ENCODE results near the gene ISG15.

Gene ISG15

DNA sequence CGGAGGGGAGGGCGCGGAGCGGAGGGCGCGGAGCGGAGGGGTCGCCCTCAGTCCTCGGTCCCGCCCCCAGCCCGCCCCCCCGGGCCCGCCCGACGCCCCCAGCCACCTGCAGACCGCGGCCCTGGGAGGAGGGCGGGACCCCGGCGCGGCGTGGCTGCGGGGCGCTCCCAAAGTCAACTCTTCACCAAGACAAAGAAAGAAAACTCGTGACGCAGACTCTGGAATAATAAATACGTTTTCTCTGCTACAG, 14.6 kb upstream of the ISG15 start:
- TF ChIP-seq, protein P1, sequence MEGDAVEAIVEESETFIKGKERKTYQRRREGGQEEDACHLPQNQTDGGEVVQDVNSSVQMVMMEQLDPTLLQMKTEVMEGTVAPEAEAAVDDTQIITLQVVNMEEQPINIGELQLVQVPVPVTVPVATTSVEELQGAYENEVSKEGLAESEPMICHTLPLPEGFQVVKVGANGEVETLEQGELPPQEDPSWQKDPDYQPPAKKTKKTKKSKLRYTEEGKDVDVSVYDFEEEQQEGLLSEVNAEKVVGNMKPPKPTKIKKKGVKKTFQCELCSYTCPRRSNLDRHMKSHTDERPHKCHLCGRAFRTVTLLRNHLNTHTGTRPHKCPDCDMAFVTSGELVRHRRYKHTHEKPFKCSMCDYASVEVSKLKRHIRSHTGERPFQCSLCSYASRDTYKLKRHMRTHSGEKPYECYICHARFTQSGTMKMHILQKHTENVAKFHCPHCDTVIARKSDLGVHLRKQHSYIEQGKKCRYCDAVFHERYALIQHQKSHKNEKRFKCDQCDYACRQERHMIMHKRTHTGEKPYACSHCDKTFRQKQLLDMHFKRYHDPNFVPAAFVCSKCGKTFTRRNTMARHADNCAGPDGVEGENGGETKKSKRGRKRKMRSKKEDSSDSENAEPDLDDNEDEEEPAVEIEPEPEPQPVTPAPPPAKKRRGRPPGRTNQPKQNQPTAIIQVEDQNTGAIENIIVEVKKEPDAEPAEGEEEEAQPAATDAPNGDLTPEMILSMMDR (IDR thresholded peaks at IDR 0.05; ENCODE audit: borderline replicate concordance, insufficient read depth, low read depth, low read length): no peak
- no peak overlapping the region for H3K4me3 ChIP-seq (ENCODE audit: low read depth, low read length)

DNA sequence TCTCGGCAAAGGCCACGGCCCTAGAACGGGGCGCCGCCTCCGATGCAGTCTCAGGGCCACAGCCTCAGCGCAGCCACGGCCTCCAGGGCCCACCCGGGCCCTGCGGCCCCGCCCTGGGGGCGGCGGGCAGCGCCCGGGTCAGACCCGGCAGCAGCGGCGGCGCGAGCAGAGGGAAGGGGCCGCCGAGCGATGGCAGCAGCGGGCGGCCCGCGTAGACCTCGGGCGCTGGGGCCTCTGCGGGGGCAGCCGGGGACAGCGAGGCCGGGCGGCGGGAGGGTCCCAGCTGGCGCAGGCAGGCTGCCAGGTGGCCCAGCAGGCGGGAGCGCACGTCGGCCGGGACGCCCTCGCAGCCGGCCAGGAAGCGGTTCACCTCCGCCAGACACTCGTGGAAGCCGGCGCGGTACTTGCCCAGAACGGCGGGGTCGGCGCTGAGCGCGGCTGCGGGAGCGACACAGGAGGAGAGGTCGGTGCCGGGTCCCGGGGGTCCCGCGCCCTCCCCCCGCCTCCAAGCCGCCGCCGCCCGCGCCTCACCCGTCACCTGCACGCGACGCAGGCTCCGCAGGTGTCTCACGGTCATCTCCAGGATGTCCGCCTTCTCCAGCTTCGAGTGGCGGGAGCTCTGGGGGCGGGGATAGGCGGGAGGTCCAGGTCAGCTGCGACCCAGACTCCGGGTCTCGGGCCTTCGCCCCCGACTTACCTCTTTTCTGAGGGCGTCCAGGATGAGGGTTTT, 14.1 kb upstream of the ISG15 start:
- no peak overlapping the region for H3K4me3 ChIP-seq (ENCODE audit: low read depth, low read length)

DNA sequence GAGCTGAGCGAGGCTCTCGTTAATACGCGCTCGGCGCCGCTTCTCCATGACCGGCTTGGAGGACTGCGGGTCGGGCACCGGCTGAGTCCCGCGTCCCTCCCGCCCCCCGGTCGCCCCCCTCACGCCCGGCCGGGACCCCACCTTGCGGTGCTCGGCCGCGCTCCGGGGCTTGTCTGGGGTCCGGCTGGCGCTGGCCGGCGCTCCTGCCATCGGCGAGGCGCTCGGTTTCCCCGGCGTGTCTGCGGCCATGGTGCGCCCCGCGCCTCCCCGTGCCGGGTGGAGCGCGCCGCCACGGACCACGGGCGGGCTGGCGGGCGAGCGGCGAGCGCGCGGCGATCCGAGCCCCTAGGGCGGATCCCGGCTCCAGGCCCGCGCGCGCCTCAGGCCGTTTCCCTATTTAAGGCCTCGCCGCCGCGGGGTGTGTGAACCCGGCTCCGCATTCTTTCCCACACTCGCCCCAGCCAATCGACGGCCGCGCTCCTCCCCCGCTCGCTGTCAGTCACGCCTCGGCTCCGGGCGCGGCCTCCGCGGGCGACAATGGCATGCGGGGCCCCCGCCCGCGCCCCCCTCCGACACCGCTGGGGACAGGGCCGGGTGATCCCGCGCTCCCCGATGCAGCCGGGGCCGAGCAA, 13.5 kb upstream of the ISG15 start, which contains the start of gene HES4:
HES4 (minus strand) TSS at position 373 of the 632 bp plus-strand sequence; CDS start at position 249, 124 bp downstream.
- TF ChIP-seq, protein P1 (IDR thresholded peaks at IDR 0.05; ENCODE audit: borderline replicate concordance, insufficient read depth, low read depth, low read length): no peak

More for the DNA sequence above, 14.1 kb upstream of the ISG15 start:
- TF ChIP-seq, protein P1 (IDR thresholded peaks at IDR 0.05; ENCODE audit: borderline replicate concordance, insufficient read depth, low read depth, low read length): no peak

DNA sequence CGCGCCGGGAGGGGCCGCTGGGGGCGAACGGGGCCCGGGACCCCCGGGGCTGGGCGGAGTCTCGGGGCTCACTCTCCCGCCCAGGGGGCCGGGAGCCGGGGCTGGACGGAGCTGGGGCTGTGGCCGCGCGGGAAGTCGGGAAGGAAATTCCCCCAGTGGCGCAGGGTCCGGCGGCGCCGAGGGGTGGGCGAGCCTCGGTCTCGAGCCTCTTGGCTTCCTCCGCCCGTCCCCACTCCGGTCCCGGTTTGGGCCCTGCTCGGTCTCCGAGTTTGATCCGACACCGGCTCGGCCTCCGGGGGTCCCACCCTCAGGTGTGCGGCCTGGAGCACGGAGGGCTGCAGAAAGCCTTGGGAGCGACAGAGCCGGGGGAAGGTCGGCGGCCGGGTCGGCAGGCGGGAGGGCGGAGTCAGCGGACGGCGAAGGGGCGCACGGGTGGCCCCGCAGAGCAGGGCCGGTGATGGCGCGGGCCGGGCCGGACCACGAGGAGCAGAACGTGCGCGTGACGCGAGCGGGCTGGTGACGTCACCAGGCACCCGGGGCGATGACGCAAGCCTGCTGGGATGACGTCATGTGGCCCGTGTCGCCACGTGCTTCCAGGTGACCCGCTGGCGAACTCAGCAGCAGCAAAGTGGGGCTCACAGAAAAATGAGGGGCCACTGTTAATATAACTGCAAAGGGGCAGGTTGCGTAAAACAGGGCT, 12.8 kb upstream of the ISG15 start:
- peak overlapping the region; percentile 15 for H3K4me3 ChIP-seq (ENCODE audit: low read depth, low read length)
- TF ChIP-seq, protein P1 (IDR thresholded peaks at IDR 0.05; ENCODE audit: borderline replicate concordance, insufficient read depth, low read depth, low read length): no peak

More for the DNA sequence above, 13.5 kb upstream of the ISG15 start, which contains the start of gene HES4:
- peak within 1 kb of the TSS; percentile 15 for H3K4me3 ChIP-seq (ENCODE audit: low read depth, low read length)

DNA sequence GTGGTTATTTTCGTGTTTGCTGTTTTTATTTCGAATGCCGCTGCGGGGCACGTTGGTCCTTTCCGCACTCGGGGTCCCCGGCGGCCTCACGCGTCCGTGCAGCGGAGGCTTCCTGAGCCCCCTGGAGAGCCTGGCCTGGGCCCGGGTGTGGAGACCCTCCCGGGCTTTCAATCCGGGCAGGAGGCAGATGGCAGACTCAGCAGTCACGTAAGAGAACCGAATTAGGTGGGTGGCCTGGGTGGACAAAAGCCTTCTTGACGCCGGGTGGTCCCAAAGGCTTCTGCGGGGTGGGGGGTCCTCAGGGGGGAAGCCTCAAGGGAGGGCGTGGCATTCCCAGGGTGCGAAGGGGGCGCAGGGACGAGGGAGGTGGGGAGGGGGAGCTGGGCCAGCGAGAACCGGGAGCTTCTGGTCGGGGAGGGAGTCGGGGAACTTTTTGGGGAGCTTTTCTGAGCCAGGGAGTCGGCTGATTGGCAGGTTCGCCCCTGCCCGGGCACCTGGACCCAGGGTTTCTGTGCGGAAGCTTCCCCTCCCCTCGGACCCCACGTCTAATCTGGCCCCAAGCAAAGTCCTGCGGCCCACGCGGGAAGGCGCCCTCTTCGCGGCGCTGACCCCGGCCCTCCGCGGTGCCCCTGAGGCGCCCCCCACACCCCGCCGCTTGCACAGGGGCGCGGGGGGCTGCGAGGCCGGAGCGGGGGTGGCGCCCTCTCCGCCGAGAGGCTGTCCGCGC, 12.1 kb upstream of the ISG15 start:
- TF ChIP-seq, protein P1 (IDR thresholded peaks at IDR 0.05; ENCODE audit: borderline replicate concordance, insufficient read depth, low read depth, low read length): no peak
- H3K4me3 ChIP-seq (ENCODE audit: low read depth, low read length): no peak overlapping the region

GRCh38 chr1:1003618-1004419, 9.5 kb upstream of the ISG15 start:
- no peak overlapping the region for H3K4me3 ChIP-seq (ENCODE audit: low read depth, low read length)
- TF ChIP-seq, protein P1 (IDR thresholded peaks at IDR 0.05; ENCODE audit: borderline replicate concordance, insufficient read depth, low read depth, low read length): no peak

All from GM12875 (cell line).